Islet of Langerhans (tissue), 1 donor: ENCODE results near the gene PADI3.
"Not testable (repeated sequence)": the region's sequence is repeated elsewhere in the genome, so short reads cannot be mapped to it uniquely, and the experiment has no call there.

Source experiments
- FAIRE-seq: peaks from one replicate; lab custom pipeline; 2011; peaks lifted over from hg19 to GRCh38; lab: Jason Lieb, UNC

The PADI3 gene

GRCh38 chr1:17216078-17216477 lies 32.8 kb upstream of the PADI3 start:
- FAIRE-seq = no peak

DNA sequence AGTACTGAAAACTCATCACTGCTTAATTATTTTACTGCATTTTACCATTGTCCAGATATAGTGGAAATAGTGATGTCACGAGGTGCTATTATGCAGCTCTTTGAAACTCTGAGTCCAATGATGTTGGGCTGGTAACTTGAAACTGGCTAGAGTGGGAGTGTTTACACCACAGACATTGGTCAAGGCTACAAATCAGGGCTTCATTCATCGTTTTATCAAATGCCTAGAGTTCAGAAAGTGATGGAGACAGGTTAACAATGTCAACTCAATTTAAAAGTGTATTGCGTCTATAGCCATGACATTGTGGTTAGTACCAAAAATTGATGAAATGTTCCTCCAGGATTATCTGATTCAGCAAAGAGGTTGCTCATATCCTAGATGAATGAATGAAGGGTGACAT lies 31.3 kb upstream of the PADI3 start:
- FAIRE-seq = no peak

DNA sequence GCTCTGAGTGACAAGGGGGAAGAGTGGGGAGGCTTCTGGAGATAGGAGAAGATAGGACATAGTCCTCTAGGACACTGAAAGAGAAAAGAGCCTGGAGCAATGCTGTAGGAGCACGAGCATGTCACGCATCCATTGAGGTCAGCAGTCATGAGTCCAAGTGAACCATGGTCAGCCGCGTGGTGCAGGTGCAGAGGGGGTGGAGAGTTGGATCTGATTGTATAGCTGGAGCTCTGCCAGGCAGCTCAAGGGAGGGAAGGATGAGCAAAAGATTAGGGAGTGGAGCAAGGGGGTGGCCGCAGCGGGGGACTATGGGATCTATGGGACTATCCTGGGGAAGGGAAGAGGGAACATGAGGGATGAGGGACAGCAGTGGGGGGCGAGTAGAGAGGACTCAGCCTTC lies 30.0 kb upstream of the PADI3 start:
- no peak for FAIRE-seq

DNA sequence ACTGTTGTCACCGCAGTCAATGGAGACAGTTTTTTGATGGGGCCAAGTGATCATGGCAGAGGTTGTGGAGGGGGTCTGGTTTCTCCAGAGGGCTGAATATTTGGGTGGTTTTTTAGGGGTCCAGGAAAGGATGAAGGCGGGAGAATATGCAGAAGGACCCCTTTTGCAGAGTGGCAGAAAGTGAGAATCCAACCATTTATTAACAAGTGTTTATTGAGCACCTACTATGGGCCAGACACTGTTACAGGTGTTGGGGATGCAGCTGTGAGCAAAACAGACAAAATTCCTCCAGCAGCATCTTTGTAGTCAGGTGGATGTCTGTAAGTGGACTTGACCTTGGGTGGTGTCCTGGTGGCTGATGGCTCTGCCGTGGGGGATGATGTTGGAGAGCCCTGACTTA lies 28.6 kb upstream of the PADI3 start:
- FAIRE-seq = no peak

- FAIRE-seq = no peak
Observed at GRCh38 chr1:17222557-17222956, 26.3 kb upstream of the PADI3 start.

DNA sequence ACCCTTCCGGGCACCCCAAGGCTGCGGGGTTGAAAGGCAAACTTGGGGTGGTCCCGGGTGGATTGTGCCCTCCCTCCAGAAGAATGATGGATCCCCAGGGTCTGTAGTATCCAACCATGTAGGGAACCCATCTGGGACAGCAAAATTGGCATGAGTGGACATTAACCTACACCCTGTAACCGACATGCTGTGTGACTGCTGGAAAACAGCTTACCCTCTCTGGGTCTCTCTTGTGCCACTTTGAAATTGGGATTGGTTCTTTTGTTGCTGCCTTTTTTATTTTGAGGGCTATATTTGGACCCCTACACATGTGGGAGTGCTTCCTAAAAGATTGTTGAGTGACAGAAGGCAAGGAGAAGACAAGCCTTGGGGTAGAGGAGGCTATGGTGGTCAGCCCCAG lies 24.5 kb upstream of the PADI3 start:
- no peak for FAIRE-seq

- FAIRE-seq = no peak
Observed at GRCh38 chr1:17225140-17225539, 23.8 kb upstream of the PADI3 start.

GRCh38 chr1:17227358-17227915 lies 21.5 kb upstream of the PADI3 start:
- FAIRE-seq = no peak

DNA sequence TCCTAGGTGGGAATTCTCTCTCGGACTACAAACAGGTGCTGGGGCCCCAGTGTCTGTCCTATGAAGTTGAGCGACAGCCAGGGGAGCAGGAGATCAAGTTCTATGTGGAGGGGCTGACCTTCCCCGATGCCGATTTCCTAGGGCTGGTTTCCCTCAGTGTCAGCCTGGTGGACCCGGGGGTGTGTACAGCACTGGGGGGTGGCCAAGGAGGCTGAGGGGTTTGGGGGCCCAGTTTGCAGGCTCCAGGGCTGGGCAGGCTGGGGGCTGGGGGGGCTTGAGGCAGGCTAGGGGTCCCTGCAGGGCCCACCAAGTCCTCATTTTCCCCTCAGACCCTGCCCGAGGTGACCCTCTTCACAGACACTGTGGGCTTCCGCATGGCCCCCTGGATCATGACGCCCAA lies 20.3 kb upstream of the PADI3 start:
- no peak for FAIRE-seq

DNA sequence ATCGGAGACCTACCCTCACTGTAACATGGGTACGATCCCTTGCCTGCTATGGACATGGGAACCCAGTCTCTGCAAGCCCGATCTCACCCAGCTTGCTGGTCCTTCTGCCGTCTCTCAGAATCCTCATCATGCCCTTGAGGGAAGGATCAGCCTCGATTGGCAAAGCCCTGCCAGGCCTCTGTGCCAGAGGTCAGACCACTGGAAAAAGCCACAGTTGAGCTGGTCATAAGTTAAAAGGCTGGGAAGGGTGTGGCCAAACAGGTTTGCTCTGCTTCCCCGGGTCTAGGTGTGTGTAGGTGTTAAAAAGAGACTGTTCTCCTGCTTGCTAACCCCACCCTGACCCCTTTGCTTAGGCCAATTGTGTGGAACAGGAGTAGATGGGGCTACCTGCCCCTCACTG lies 19.5 kb upstream of the PADI3 start:
- FAIRE-seq = no peak

DNA sequence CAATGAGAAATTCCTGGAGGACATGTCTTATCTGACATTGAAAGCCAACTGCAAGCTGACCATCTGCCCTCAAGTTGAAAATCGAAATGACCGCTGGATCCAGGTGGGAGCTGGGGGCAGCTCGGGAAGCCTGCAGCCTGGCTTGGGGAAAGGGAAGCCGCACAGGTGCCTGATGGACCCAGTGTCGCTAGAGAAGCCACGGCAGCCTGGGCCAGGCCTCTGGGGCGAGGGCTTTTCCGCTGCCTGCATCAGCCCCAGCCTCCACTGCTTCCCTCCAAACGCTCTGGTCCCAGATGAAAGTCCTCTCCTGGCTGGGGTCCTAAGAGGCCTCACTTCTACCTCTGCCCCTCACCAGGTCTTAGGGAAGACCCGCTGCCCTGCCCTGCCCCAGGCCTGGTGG lies 18.8 kb upstream of the PADI3 start:
- no peak for FAIRE-seq

GRCh38 chr1:17230671-17231310 lies 18.1 kb upstream of the PADI3 start:
- FAIRE-seq = no peak

DNA sequence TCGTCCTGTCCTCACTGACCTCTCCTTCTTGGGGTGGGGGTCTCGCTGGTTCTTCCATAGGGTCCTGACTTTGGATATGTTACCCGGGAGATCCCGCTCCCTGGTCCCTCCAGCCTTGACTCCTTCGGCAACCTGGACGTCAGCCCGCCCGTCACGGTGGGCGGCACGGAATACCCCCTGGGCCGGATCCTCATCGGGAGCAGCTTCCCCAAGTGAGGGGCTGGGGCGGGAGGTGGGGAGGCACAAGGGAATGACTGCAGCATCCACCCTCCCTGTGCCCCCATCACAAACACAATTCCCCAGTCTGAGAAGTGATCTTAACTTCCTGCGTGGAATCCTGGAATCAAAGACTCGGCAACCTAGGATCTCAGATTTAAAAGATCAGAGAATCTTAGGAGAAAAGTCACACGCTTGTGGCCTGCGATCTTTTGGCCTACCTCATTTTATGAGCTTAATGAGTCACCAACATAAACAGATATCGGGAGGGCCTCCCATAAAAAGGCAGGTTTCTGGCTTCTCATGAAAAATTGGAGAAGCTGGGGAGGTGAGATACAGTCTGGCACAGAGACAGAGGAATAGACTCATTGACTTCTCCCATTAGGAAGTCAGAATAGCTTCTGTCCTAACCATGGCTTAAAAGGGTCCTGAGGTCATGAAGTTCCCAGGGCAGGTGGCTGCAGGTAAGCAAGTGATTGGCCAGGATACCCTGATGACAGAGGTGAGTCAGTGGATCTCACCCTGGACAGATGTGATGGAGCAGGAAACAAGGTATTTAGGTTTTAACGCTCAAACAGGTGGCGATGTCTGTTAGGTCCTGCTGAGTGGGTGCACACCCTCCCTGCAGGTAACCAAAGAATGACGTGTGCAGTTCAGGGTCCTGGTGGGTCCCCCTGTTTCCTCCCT lies 15.9 kb upstream of the PADI3 start:
- FAIRE-seq = no peak

GRCh38 chr1:17233675-17234320 lies 15.1 kb upstream of the PADI3 start:
- no peak for FAIRE-seq

- no peak for FAIRE-seq
Observed at GRCh38 chr1:17234405-17234804, 14.5 kb upstream of the PADI3 start.

DNA sequence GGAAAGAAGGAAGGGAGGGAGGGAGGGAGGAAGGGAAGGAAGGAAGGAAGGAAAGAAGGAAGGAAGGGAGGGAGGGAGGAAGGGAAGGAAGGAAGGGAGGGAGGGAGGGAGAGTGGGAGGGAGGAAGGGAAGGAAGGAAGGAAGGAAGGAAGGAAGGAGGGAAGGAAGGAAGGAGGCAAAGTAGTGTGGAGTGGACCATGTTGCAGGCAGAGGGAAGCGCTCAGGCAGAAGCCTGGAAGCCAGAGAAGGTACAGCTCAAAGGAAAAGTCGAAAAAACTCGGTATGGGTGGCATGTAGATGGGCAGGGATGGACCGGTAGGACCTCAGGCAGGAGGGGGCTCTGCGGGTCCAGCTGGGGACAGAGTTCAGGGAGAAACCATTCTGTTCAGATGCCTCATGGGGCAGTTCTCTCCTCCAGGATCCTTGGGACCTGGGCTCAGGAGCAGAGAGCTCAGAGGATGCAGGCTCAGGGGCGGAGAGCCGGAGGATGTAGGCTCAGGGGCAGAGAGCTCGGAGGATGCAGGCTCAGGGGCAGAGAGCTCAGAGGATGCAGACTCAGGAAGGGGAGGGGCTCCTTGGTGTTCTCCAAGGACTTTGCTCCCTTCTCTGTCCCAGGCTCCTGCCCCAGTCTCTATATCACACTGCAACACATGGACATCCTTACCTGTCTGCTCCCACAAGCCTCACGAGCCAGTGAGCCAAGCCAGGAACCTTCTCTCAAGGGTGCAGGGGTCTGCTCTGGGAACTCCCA lies 13.6 kb upstream of the PADI3 start:
- no peak for FAIRE-seq

GRCh38 chr1:17236779-17237560 lies 11.9 kb upstream of the PADI3 start:
- no peak for FAIRE-seq

GRCh38 chr1:17237561-17237903 lies 11.4 kb upstream of the PADI3 start:
- no peak for FAIRE-seq

GRCh38 chr1:17239420-17239819 lies 9.5 kb upstream of the PADI3 start:
- FAIRE-seq = no peak

DNA sequence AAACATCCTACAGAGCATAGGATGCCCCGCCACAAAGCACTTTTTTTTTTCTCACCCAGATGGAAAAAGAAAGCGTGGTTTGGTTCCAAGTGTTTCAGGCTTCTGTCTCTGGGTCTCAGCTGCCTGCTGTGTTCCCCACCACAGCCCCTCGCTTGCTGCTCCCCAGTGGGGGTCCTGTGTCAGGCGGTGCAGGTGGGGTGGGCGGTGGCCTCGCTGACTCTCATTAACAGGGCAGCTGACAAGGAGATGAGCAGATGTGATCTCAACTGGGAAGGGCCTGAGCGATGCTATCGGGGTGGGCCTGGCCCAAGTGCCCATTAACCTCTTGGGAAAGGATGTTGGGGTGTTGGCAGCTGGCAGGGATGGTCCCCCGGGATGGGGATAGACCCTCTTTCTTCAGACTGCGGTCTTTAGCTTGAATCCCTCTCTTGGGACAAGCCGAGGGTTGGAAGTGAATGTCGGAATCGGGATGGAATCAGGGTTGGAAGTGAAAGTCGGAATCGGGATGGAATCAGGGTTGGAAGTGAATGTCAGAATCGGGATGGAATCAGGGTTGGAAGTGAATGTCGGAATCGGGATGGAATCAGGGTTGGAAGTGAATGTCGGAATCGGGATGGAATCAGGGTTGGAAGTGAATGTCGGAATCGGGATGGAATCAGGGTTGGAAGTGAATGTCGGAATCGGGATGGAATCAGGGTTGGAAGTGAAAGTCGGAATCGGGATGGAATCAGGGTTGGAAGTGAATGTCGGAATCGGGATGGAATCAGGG lies 7.7 kb upstream of the PADI3 start:
- FAIRE-seq = not testable (repeated sequence)

GRCh38 chr1:17241780-17242074 lies 7.2 kb upstream of the PADI3 start:
- FAIRE-seq = not testable (repeated sequence)
